ENCODE data around the gene ITPR2. TPM values are rescaled to one million over a fixed set of nuclear protein-coding genes. Genes with fewer than 3 reads are reported as not detected.
A peak's percentile ranks its signal among the peaks of the same experiment; 100 is the strongest.

ITPR2 gene
- total RNA-seq, 1 donor = 19.2 TPM

GRCh38 chr12:26537126-26537525 is 295.9 kb downstream of the ITPR2 start:
- Histone ChIP-seq H4K20me1 (ENCODE audit: insufficient read depth, low read length) (no peaks in the 10 kb centered on the region), H3K9me3 (ENCODE audit: low read depth, low read length) (no peaks in the 10 kb centered on the region), H2AFZ (ENCODE audit: low read length) (no peak overlapping the region), H3K36me3 (ENCODE audit: insufficient read depth, low read length) (no peaks in the 10 kb centered on the region), H3K4me1 (ENCODE audit: insufficient read depth, low read length) (no peaks in the 10 kb centered on the region), H3K79me2 (ENCODE audit: insufficient read depth, low read length) (no peaks in the 10 kb centered on the region), H3K27me3 (ENCODE audit: insufficient read depth, low read length) (no peaks in the 10 kb centered on the region), H3K4me2 (ENCODE audit: insufficient read depth, low read length) (no peak overlapping the region), H3K4me3 (ENCODE audit: insufficient read depth, low read length) (no peak overlapping the region), H3K27ac (ENCODE audit: low read depth, low read length) (no peak overlapping the region)
- TF ChIP-seq CTCF (IDR thresholded peaks at IDR 0.05; ENCODE audit: extremely low read depth, low read depth, low read length) = no peak
- DNase-seq (ENCODE audit: insufficient read length, low spot score, missing footprints) = peak; percentile 43

GRCh38 chr12:26535826-26536225 is 297.2 kb downstream of the ITPR2 start:
- Histone ChIP-seq H3K9me3 (ENCODE audit: low read depth, low read length) (no peaks in the 10 kb centered on the region), H4K20me1 (ENCODE audit: insufficient read depth, low read length) (no peaks in the 10 kb centered on the region), H3K4me3 (ENCODE audit: insufficient read depth, low read length) (no peak overlapping the region), H3K4me2 (ENCODE audit: insufficient read depth, low read length) (no peak overlapping the region), H2AFZ (ENCODE audit: low read length) (no peak overlapping the region), H3K27me3 (ENCODE audit: insufficient read depth, low read length) (no peaks in the 10 kb centered on the region), H3K36me3 (ENCODE audit: insufficient read depth, low read length) (no peaks in the 10 kb centered on the region), H3K79me2 (ENCODE audit: insufficient read depth, low read length) (no peaks in the 10 kb centered on the region), H3K27ac (ENCODE audit: low read depth, low read length) (no peak overlapping the region), H3K4me1 (ENCODE audit: insufficient read depth, low read length) (no peaks in the 10 kb centered on the region)
- no peak for DNase-seq (ENCODE audit: insufficient read length, low spot score, missing footprints)
- TF ChIP-seq CTCF (IDR thresholded peaks at IDR 0.05; ENCODE audit: extremely low read depth, low read depth, low read length) = no peak

GRCh38 chr12:26534071-26534470 is 298.9 kb downstream of the ITPR2 start:
- Histone ChIP-seq H3K27me3 (ENCODE audit: insufficient read depth, low read length) (no peaks in the 10 kb centered on the region), H3K79me2 (ENCODE audit: insufficient read depth, low read length) (no peaks in the 10 kb centered on the region), H3K9me3 (ENCODE audit: low read depth, low read length) (no peaks in the 10 kb centered on the region), H2AFZ (ENCODE audit: low read length) (no peak overlapping the region), H3K27ac (ENCODE audit: low read depth, low read length) (no peak overlapping the region), H3K4me1 (ENCODE audit: insufficient read depth, low read length) (no peaks in the 10 kb centered on the region), H3K4me2 (ENCODE audit: insufficient read depth, low read length) (no peak overlapping the region), H4K20me1 (ENCODE audit: insufficient read depth, low read length) (no peaks in the 10 kb centered on the region), H3K4me3 (ENCODE audit: insufficient read depth, low read length) (no peak overlapping the region), H3K36me3 (ENCODE audit: insufficient read depth, low read length) (no peaks in the 10 kb centered on the region)
- TF ChIP-seq CTCF (IDR thresholded peaks at IDR 0.05; ENCODE audit: extremely low read depth, low read depth, low read length) = no peak
- DNase-seq (ENCODE audit: insufficient read length, low spot score, missing footprints) = no peak

GRCh38 chr12:26533211-26533610 is 299.8 kb downstream of the ITPR2 start:
- no peaks in the 10 kb centered on the region for H3K4me1 ChIP-seq (ENCODE audit: insufficient read depth, low read length)
- no peak for TF ChIP-seq CTCF (IDR thresholded peaks at IDR 0.05; ENCODE audit: extremely low read depth, low read depth, low read length)
- H3K27me3 ChIP-seq (ENCODE audit: insufficient read depth, low read length) = no peaks in the 10 kb centered on the region
- H3K79me2 ChIP-seq (ENCODE audit: insufficient read depth, low read length) = no peaks in the 10 kb centered on the region
- no peak overlapping the region for H3K4me2 ChIP-seq (ENCODE audit: insufficient read depth, low read length)
- no peaks in the 10 kb centered on the region for H4K20me1 ChIP-seq (ENCODE audit: insufficient read depth, low read length)
- no peak overlapping the region for H2AFZ ChIP-seq (ENCODE audit: low read length)
- no peaks in the 10 kb centered on the region for H3K36me3 ChIP-seq (ENCODE audit: insufficient read depth, low read length)
- no peak for DNase-seq (ENCODE audit: insufficient read length, low spot score, missing footprints)
- H3K9me3 ChIP-seq (ENCODE audit: low read depth, low read length) = no peaks in the 10 kb centered on the region
- H3K4me3 ChIP-seq (ENCODE audit: insufficient read depth, low read length) = no peak overlapping the region
- no peak overlapping the region for H3K27ac ChIP-seq (ENCODE audit: low read depth, low read length)
